Measurements from ENCODE around the gene GRM7.

- TF ChIP-seq CTCF (IDR thresholded peaks at IDR 0.05): no peak
- TF ChIP-seq POLR2AphosphoS5 (IDR thresholded peaks at IDR 0.05): no peak
- no peak for TF ChIP-seq POLR2A (IDR thresholded peaks at IDR 0.05)
- no peak for TF ChIP-seq EP300 (IDR thresholded peaks at IDR 0.05)
Observed at GRCh38 chr3:7146529-7146928, 285.6 kb downstream of the GRM7 start.
